PC-9 (cell line): ENCODE data around the gene PCSK5. TPM values are rescaled to one million over a fixed set of nuclear protein-coding genes. Genes with fewer than 3 reads are reported as not detected.

Experiments
- BruUV-seq: library from RNA; stranded (reverse); fragments of 400-500 nt; replicated peaks from 2 replicates; lab custom pipeline; 2021; lab: Mats Ljungman, UMichigan
- CTCF ChIA-PET: fragments of 300-600 bp; sonication (Branson Sonifier 250); formaldehyde crosslinking; loops from one replicate; lab custom pipeline; 2022; ENCODE audit warnings: antibody characterized with exemption; lab: Charles Lee
- POLR2A ChIA-PET: fragments of 300-600 bp; sonication (Branson Sonifier 250); formaldehyde crosslinking; loops from one replicate; lab custom pipeline; 2022; ENCODE audit warnings: antibody characterized with exemption; ENCODE audit not compliant: unreplicated experiment; lab: Charles Lee
- DNase-seq, 2 experiments: peaks; one replicate each; pipeline versions ENCODE4 v3.0.0 to v3.0.0-alpha.2; 2015 to 2022; ENCODE audit warnings: mixed read lengths in 1 of 2
- H2AFZ ChIP-seq: fragments of 200-600 bp; sonication (generic); 2 replicates; pipeline ENCODE4 v1.8.1; 2017; ENCODE audit warnings: antibody characterized with exemption
- H3F3A ChIP-seq: fragments of 200-600 bp; sonication (generic); 2 replicates; pipeline ENCODE4 v1.8.1; 2017; ENCODE audit warnings: antibody characterized with exemption, mild to moderate bottlenecking, low read depth; ENCODE audit not compliant: insufficient read depth
- H3K27ac ChIP-seq: fragments of 200-600 bp; sonication (generic); 2 replicates; pipeline ENCODE4 v1.6.1; 2016; ENCODE audit warnings: mixed run types
- H3K27me3 ChIP-seq: fragments of 200-600 bp; sonication (generic); 2 replicates; pipeline ENCODE4 v1.6.1; 2016; ENCODE audit warnings: low read depth, mixed run types; ENCODE audit not compliant: insufficient read depth
- H3K36me3 ChIP-seq: fragments of 200-600 bp; sonication (generic); 2 replicates; pipeline ENCODE4 v1.6.1; 2016; ENCODE audit warnings: low read depth, mixed run types
- H3K4me1 ChIP-seq: fragments of 200-600 bp; sonication (generic); replicated peaks from 2 replicates; pipeline ENCODE4 v1.6.1; 2016; ENCODE audit warnings: mixed run types; ENCODE audit not compliant: insufficient read depth
- H3K4me2 ChIP-seq: fragments of 200-600 bp; sonication (generic); 2 replicates; pipeline ENCODE4 v1.6.1; 2017; ENCODE audit warnings: mixed run types
- H3K4me3 ChIP-seq: fragments of 200-600 bp; sonication (generic); 2 replicates; pipeline ENCODE4 v1.6.1; 2016; ENCODE audit warnings: mixed run types
- H3K79me2 ChIP-seq: fragments of 200-600 bp; sonication (generic); 2 replicates; pipeline ENCODE4 v1.6.1; 2017; ENCODE audit warnings: low read depth, mixed run types
- H3K9me2 ChIP-seq: fragments of 200-600 bp; sonication (generic); 2 replicates; pipeline ENCODE4 v1.8.1; 2017; ENCODE audit warnings: mild to moderate bottlenecking; ENCODE audit not compliant: insufficient read depth
- H3K9me3 ChIP-seq: fragments of 200-600 bp; sonication (generic); 2 replicates; pipeline ENCODE4 v1.8.1; 2016; ENCODE audit warnings: low read depth; ENCODE audit not compliant: insufficient read depth
- H4K20me1 ChIP-seq: fragments of 200-600 bp; sonication (generic); 2 replicates; pipeline ENCODE4 v1.8.1; 2017; ENCODE audit not compliant: insufficient read depth
- CTCF ChIP-seq: fragments of 200-600 bp; sonication (generic); conservative IDR thresholded peaks from 2 replicates; pipeline ENCODE4 v1.6.1; 2017; ENCODE audit warnings: mixed run types, antibody characterized with exemption, mild to moderate bottlenecking, moderate library complexity
- EZH2 ChIP-seq: fragments of 200-600 bp; sonication (generic); IDR thresholded peaks from 2 replicates; pipeline ENCODE4 v1.8.0; 2017; ENCODE audit warnings: antibody characterized with exemption, low read depth
- intact Hi-C: fragments of 100-400 bp; cut with micrococcal nuclease; formaldehyde crosslinking; loops from one replicate; pipeline ENCODE4 v1.10.0; 2022; ENCODE audit not compliant: unreplicated experiment
- total RNA-seq: library from RNA; stranded (reverse); gene quantifications from 2 replicates; pipeline ENCODE4 v1.2.3, GENCODE V29; 2021

Gene PCSK5
- total RNA-seq, 1 experiment from 2014 or later, result 8.2 TPM

GRCh38 chr9:76267284-76267652 lies 376.8 kb downstream of the PCSK5 start:
- H3K9me3 ChIP-seq, result no peaks in the 10 kb centered on the region
- no peaks in the 10 kb centered on the region for H3K79me2 ChIP-seq
- no peaks in the 10 kb centered on the region for H3K27me3 ChIP-seq
- H3K27ac ChIP-seq, result no peak overlapping the region
- no peaks in the 10 kb centered on the region for H3K36me3 ChIP-seq
- CTCF ChIA-PET, result no interaction called here
- no peaks in the 10 kb centered on the region for H4K20me1 ChIP-seq
- POLR2A ChIA-PET, result no interaction called here
- no peak overlapping the region for H2AFZ ChIP-seq
- no peaks in the 10 kb centered on the region for H3K9me2 ChIP-seq
- intact Hi-C loops, result no loop called here
- H3K4me2 ChIP-seq, result no peak overlapping the region
- BruUV-seq, result no TSS peak
- no peaks in the 10 kb centered on the region; the same call in none of the 2 replicates for H3F3A ChIP-seq
- no peak for DNase-seq
- peaks cover 6% of the 10 kb centered on the region for H3K4me1 ChIP-seq
- no peak overlapping the region for H3K4me3 ChIP-seq
- TF ChIP-seq CTCF (no peak), EZH2 (no peak)

GRCh38 chr9:76269789-76270188 lies 379.3 kb downstream of the PCSK5 start:
- DNase-seq, result peak in 1 of 2 experiments; percentile 80
- no peaks in the 10 kb centered on the region for H3K9me2 ChIP-seq
- H3K4me3 ChIP-seq, result no peak overlapping the region
- TF ChIP-seq EZH2, result no peak
- TF ChIP-seq CTCF, result no peak
- intact Hi-C loops, result no loop called here
- no peaks in the 10 kb centered on the region for H3K36me3 ChIP-seq
- no peaks in the 10 kb centered on the region for H3K27me3 ChIP-seq
- H4K20me1 ChIP-seq, result no peaks in the 10 kb centered on the region
- H3K27ac ChIP-seq, result no peak overlapping the region; the same call in 1 of the 2 replicates
- no peak overlapping the region for H2AFZ ChIP-seq
- H3K4me1 ChIP-seq, result peaks cover 6% of the 10 kb centered on the region
- no TSS peak for BruUV-seq
- H3K9me3 ChIP-seq, result no peaks in the 10 kb centered on the region
- H3K4me2 ChIP-seq, result no peak overlapping the region; the same call in 1 of the 2 replicates
- ChIA-PET CTCF (no interaction called here), POLR2A (no interaction called here)
- no peaks in the 10 kb centered on the region; the same call in none of the 2 replicates for H3F3A ChIP-seq
- H3K79me2 ChIP-seq, result no peaks in the 10 kb centered on the region

- TF ChIP-seq EZH2, result no peak
- Histone ChIP-seq H3K27me3 (no peaks in the 10 kb centered on the region), H3K4me3 (no peak overlapping the region), H3K4me1 (peaks cover 6% of the 10 kb centered on the region), H2AFZ (no peak overlapping the region), H3K36me3 (no peaks in the 10 kb centered on the region), H3K4me2 (no peak overlapping the region), H3K9me3 (no peaks in the 10 kb centered on the region), H3K27ac (no peak overlapping the region), H4K20me1 (no peaks in the 10 kb centered on the region), H3K79me2 (no peaks in the 10 kb centered on the region), H3K9me2 (no peaks in the 10 kb centered on the region), H3F3A (no peaks in the 10 kb centered on the region; the same call in none of the 2 replicates)
- no peak for DNase-seq
- BruUV-seq, result no TSS peak
- intact Hi-C loops, result no loop called here
- CTCF ChIA-PET, result no interaction called here
- POLR2A ChIA-PET, result no interaction called here
Observed at GRCh38 chr9:76271755-76272154, 381.3 kb downstream of the PCSK5 start.

- no peak for DNase-seq
- Histone ChIP-seq H4K20me1 (no peaks in the 10 kb centered on the region), H3K36me3 (no peaks in the 10 kb centered on the region), H3K9me3 (no peaks in the 10 kb centered on the region), H3K27me3 (no peaks in the 10 kb centered on the region), H3K4me3 (no peak overlapping the region), H3K27ac (no peak overlapping the region), H3K9me2 (no peaks in the 10 kb centered on the region), H3K4me2 (no peak overlapping the region), H3F3A (no peaks in the 10 kb centered on the region), H2AFZ (no peak overlapping the region), H3K4me1 (no peaks in the 10 kb centered on the region), H3K79me2 (no peaks in the 10 kb centered on the region)
- CTCF ChIA-PET, result no interaction called here
- no TSS peak for BruUV-seq
- intact Hi-C loops, result no loop called here
- POLR2A ChIA-PET, result no interaction called here
- TF ChIP-seq CTCF, result no peak
- TF ChIP-seq EZH2, result no peak
Observed at GRCh38 chr9:76289042-76289441, 398.6 kb downstream of the PCSK5 start.
